ENCODE results near the gene REX1BD.

The REX1BD gene

GRCh38 chr19:18604820-18605159 lies 16.2 kb downstream of the REX1BD start:
- H3K4me3 ChIP-seq (ENCODE audit: low read depth, low read length) = no peak overlapping the region
- no peaks in the 10 kb centered on the region for H3K4me1 ChIP-seq
- H3K36me3 ChIP-seq = no peaks in the 10 kb centered on the region

GRCh38 chr19:18605196-18605545 lies 16.6 kb downstream of the REX1BD start:
- H3K4me3 ChIP-seq (ENCODE audit: low read depth, low read length) = no peak overlapping the region
- no peak for TF ChIP-seq CTCF (IDR thresholded peaks at IDR 0.05; ENCODE audit: low read depth, low read length)
- no peaks in the 10 kb centered on the region for H3K9me3 ChIP-seq
- no peak for DNase-seq
- peaks cover 69% of the 10 kb centered on the region for H3K27me3 ChIP-seq
- no peaks in the 10 kb centered on the region for H3K36me3 ChIP-seq
- no peaks in the 10 kb centered on the region for H3K4me1 ChIP-seq

More at GRCh38 chr19:18604820-18605159, 16.2 kb downstream of the REX1BD start:
- H3K9me3 ChIP-seq = no peaks in the 10 kb centered on the region
- TF ChIP-seq CTCF (IDR thresholded peaks at IDR 0.05; ENCODE audit: low read depth, low read length) = no peak
- no peak for DNase-seq
- H3K27me3 ChIP-seq = peaks cover 65% of the 10 kb centered on the region

GRCh38 chr19:18605546-18606280 lies 17.1 kb downstream of the REX1BD start:
- no peak for TF ChIP-seq CTCF (IDR thresholded peaks at IDR 0.05; ENCODE audit: low read depth, low read length)
- no peaks in the 10 kb centered on the region for H3K36me3 ChIP-seq
- peaks cover 74% of the 10 kb centered on the region for H3K27me3 ChIP-seq
- H3K4me3 ChIP-seq (ENCODE audit: low read depth, low read length) = no peak overlapping the region
- H3K9me3 ChIP-seq = no peaks in the 10 kb centered on the region
- DNase-seq = no peak
- H3K4me1 ChIP-seq = no peaks in the 10 kb centered on the region

- Histone ChIP-seq H3K9me3 (no peaks in the 10 kb centered on the region), H3K36me3 (no peaks in the 10 kb centered on the region), H3K4me1 (no peaks in the 10 kb centered on the region), H3K27me3 (peaks cover 83% of the 10 kb centered on the region), H3K4me3 (ENCODE audit: low read depth, low read length) (no peak within 1 kb of the TSS)
- no peak for TF ChIP-seq CTCF (IDR thresholded peaks at IDR 0.05; ENCODE audit: low read depth, low read length)
- no peak for DNase-seq
These were observed 18.0 kb downstream of the REX1BD start, which contains the start of gene CRLF1 for GRCh38 chr19:18606281-18607225. Gene CRLF1 (minus strand): TSS chr19:18606799. CDS start chr19:18606656, 143 bp downstream.

GRCh38 chr19:18607226-18608101 lies 18.9 kb downstream of the REX1BD start:
- DNase-seq = no peak
- Histone ChIP-seq H3K9me3 (no peaks in the 10 kb centered on the region), H3K27me3 (peaks cover 92% of the 10 kb centered on the region), H3K4me3 (ENCODE audit: low read depth, low read length) (no peak overlapping the region), H3K36me3 (no peaks in the 10 kb centered on the region), H3K4me1 (no peaks in the 10 kb centered on the region)
- no peak for TF ChIP-seq CTCF (IDR thresholded peaks at IDR 0.05; ENCODE audit: low read depth, low read length)

Data from BE2C (cell line).